ENCODE data around the gene HMCN1.

GRCh38 chr1:185759061-185759460, 24.9 kb downstream of the HMCN1 start:
- TF ChIP-seq CTCF (conservative IDR thresholded peaks at IDR 0.05) (no peak), ZFX (IDR thresholded peaks at IDR 0.05) (no peak)

Measured in C4-2B (cell line).